ENCODE data around the gene WDR33.

DNA sequence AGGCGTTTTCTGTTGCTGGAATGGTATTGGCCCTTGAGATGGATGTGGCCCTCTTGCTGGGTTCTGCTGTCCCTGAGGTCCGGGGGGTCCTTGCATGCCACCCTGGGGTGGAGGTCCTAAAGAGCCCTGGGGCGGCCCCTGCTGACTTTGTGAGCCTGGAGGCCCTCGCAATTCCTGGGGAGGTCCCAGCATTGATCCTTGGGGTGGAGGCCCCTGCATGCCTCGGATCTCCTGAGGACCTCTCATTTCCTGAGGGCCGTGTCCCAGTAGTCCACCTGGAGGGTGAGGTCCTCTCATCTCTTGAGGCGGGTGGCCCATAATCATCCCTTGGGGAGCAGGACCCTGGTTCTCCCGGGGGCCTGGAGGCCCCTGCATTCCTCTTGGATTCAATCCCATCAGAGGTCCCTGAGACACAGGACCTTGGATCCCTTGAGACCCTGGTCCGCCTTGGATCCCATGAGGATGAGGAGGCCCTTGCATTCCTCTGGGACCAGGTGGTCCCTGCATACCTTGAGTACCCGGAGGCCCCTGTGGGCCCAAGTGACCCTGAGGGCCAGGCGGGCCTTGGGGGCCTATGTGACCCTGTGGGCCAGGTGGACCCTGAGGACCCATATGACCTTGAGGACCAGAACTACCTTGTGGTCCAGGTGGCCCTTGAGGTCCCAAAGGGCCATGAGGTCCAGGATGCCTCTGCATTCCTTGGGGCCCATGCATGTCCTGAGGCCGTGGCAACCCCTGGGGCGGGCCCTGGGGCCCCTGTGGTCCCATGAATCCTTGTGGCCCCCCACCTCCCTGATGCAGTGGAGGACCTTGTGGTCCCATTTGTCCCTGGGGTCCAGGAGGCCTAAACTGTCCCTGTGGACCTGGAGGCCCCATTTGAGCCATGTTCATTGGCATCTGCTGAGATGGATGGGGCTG lies 91.4 kb downstream of the WDR33 start:
- TF ChIP-seq POLR2AphosphoS5 (IDR thresholded peaks at IDR 0.05): no peak
- TF ChIP-seq, protein P1, sequence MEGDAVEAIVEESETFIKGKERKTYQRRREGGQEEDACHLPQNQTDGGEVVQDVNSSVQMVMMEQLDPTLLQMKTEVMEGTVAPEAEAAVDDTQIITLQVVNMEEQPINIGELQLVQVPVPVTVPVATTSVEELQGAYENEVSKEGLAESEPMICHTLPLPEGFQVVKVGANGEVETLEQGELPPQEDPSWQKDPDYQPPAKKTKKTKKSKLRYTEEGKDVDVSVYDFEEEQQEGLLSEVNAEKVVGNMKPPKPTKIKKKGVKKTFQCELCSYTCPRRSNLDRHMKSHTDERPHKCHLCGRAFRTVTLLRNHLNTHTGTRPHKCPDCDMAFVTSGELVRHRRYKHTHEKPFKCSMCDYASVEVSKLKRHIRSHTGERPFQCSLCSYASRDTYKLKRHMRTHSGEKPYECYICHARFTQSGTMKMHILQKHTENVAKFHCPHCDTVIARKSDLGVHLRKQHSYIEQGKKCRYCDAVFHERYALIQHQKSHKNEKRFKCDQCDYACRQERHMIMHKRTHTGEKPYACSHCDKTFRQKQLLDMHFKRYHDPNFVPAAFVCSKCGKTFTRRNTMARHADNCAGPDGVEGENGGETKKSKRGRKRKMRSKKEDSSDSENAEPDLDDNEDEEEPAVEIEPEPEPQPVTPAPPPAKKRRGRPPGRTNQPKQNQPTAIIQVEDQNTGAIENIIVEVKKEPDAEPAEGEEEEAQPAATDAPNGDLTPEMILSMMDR (IDR thresholded peaks at IDR 0.05): no peak
